GM18951 (cell line): ENCODE measurements around the gene UCK1.

ENCODE experiments used
- POLR2A ChIP-seq: IDR thresholded peaks from 4 replicates; pipeline ENCODE4 v1.6.1; 2011; ENCODE audit warnings: mild to moderate bottlenecking; ENCODE audit not compliant: insufficient read length, insufficient read depth; ENCODE audit errors: extremely low read depth
- in situ Hi-C: fragments of 300-500 bp; cut with MboI; formaldehyde crosslinking; loops from one replicate; pipeline ENCODE4 v1.12.0; 2022; ENCODE audit warnings: low sequenced_read_pairs, mixed read lengths, inconsistent platforms; ENCODE audit not compliant: unreplicated experiment

The UCK1 gene

GRCh38 chr9:131490514-131490913, 40.5 kb downstream of the UCK1 start:
- in situ Hi-C loops: no loop called here

GRCh38 chr9:131487621-131488031, 43.4 kb downstream of the UCK1 start:
- in situ Hi-C loops: no loop called here

More at GRCh38 chr9:131490514-131490913, 40.5 kb downstream of the UCK1 start:
- no peak for TF ChIP-seq POLR2A

GRCh38 chr9:131487001-131487400, 44.1 kb downstream of the UCK1 start:
- in situ Hi-C loops: no loop called here
- no peak for TF ChIP-seq POLR2A

More at GRCh38 chr9:131487621-131488031, 43.4 kb downstream of the UCK1 start:
- TF ChIP-seq POLR2A: no peak

GRCh38 chr9:131485728-131486422, 45.2 kb downstream of the UCK1 start:
- no peak for TF ChIP-seq POLR2A
- in situ Hi-C loops: no loop called here

- no peak for TF ChIP-seq POLR2A
- in situ Hi-C loops: no loop called here
Measured at GRCh38 chr9:131485206-131485605, 45.9 kb downstream of the UCK1 start.

GRCh38 chr9:131484560-131485185, 46.4 kb downstream of the UCK1 start:
- TF ChIP-seq POLR2A: no peak
- in situ Hi-C loops: no loop called here

- TF ChIP-seq POLR2A: no peak
- in situ Hi-C loops: no loop called here
Measured at GRCh38 chr9:131484051-131484445, 47.0 kb downstream of the UCK1 start.

GRCh38 chr9:131483319-131484050, 47.6 kb downstream of the UCK1 start:
- in situ Hi-C loops: no loop called here
- TF ChIP-seq POLR2A: no peak

GRCh38 chr9:131482343-131483006, 48.6 kb downstream of the UCK1 start:
- TF ChIP-seq POLR2A: no peak
- in situ Hi-C loops: no loop called here

- TF ChIP-seq POLR2A: no peak
- in situ Hi-C loops: no loop called here
Measured at GRCh38 chr9:131481441-131482342, 49.4 kb downstream of the UCK1 start.

GRCh38 chr9:131480258-131480657, 50.8 kb downstream of the UCK1 start:
- in situ Hi-C loops: no loop called here
- no peak for TF ChIP-seq POLR2A

GRCh38 chr9:131478911-131479310, 52.2 kb downstream of the UCK1 start:
- in situ Hi-C loops: no loop called here
- TF ChIP-seq POLR2A: no peak
